ENCODE results near the gene SLC1A5. TPM values are rescaled to one million over a fixed set of nuclear protein-coding genes. Genes with fewer than 3 reads are reported as not detected.
A peak's percentile ranks its signal among the peaks of the same experiment; 100 is the strongest.

The SLC1A5 gene
- total RNA-seq, 4 donors from 2014 or later = 97.3 to 156 (median 114) TPM

GRCh38 chr19:46760363-46760762, 28.0 kb downstream of the SLC1A5 start:
- peaks cover 22 to 95% (median 27%) of the 10 kb centered on the region in 3 donors for H3K4me1 ChIP-seq
- no peaks in the 10 kb centered on the region for H3K27me3 ChIP-seq
- H3K9me3 ChIP-seq = no peaks in the 10 kb centered on the region
- peak overlapping the region; percentile 81 to 90 (median 87) for H3K27ac ChIP-seq
- intact Hi-C loops (cut with DNase I) = no loop called here
- TF ChIP-seq POLR2A (IDR thresholded peaks at IDR 0.05) (no peak), CTCF (IDR thresholded peaks at IDR 0.05) (no peak)
- 56 to 60% methylated on average over 3 to 5 of the region's 5 CpGs for WGBS, 2 donors
- no peak overlapping the region for H3K4me3 ChIP-seq
- no peak for DNase-seq
- peaks cover 0 to 16% (median 0%) of the 10 kb centered on the region in 3 donors for H3K36me3 ChIP-seq

GRCh38 chr19:46759817-46760333, 28.5 kb downstream of the SLC1A5 start:
- intact Hi-C loops (cut with DNase I) = loop anchor here (10.0 kb wide), 1 partner anchor 235 kb away; no protein-coding TSS in a partner anchor
- DNase-seq = no peak
- WGBS, 2 donors = 17 to 21% methylated on average over 6 to 7 of the region's 7 CpGs
- Histone ChIP-seq H3K4me3 (no peak overlapping the region), H3K27ac (peak overlapping the region; percentile 81 to 90 (median 87)), H3K36me3 (peaks cover 0 to 17% (median 0%) of the 10 kb centered on the region in 3 donors), H3K9me3 (no peaks in the 10 kb centered on the region), H3K4me1 (peaks cover 27 to 95% (median 29%) of the 10 kb centered on the region in 3 donors), H3K27me3 (no peaks in the 10 kb centered on the region)
- no peak for TF ChIP-seq CTCF (IDR thresholded peaks at IDR 0.05)
- no peak for TF ChIP-seq POLR2A (IDR thresholded peaks at IDR 0.05)

- H3K27me3 ChIP-seq = no peaks in the 10 kb centered on the region
- DNase-seq = no peak
- TF ChIP-seq CTCF (IDR thresholded peaks at IDR 0.05) (no peak), POLR2A (IDR thresholded peaks at IDR 0.05) (no peak)
- H3K27ac ChIP-seq = peak overlapping the region; percentile 81 to 90 (median 87)
- H3K36me3 ChIP-seq = peaks cover 0 to 17% (median 0%) of the 10 kb centered on the region in 3 donors
- H3K9me3 ChIP-seq = no peaks in the 10 kb centered on the region
- WGBS, 2 donors = 63 to 75% methylated on average over 4 to 6 of the region's 6 CpGs
- intact Hi-C loops (cut with DNase I) = loop anchor here (10.0 kb wide), 1 partner anchor 236 kb away; no protein-coding TSS in a partner anchor
- H3K4me1 ChIP-seq = peaks cover 28 to 93% (median 29%) of the 10 kb centered on the region in 3 donors
- no peak overlapping the region for H3K4me3 ChIP-seq
Measured at GRCh38 chr19:46759206-46759605, 29.2 kb downstream of the SLC1A5 start.

- Histone ChIP-seq H3K4me3 (no peak overlapping the region), H3K9me3 (no peaks in the 10 kb centered on the region), H3K27ac (no peak overlapping the region), H3K36me3 (peaks cover 0 to 32% (median 0%) of the 10 kb centered on the region in 3 donors), H3K4me1 (peaks cover 24 to 70% (median 28%) of the 10 kb centered on the region in 3 donors), H3K27me3 (no peaks in the 10 kb centered on the region)
- DNase-seq = no peak
- intact Hi-C loops (cut with DNase I) = loop anchor here (2.0 to 10.0 kb wide), 2 partner anchors 84 to 238 kb away; no protein-coding TSS in a partner anchor
- TF ChIP-seq POLR2A (IDR thresholded peaks at IDR 0.05) = no peak
- TF ChIP-seq CTCF (IDR thresholded peaks at IDR 0.05) = no peak
- WGBS, 2 donors = 92 to 94% methylated on average over 5 to 6 of the region's 30 CpGs
Measured at GRCh38 chr19:46756544-46756888, 31.9 kb downstream of the SLC1A5 start.

- DNase-seq = no peak
- intact Hi-C loops (cut with DNase I) = loop anchor here (2.0 to 10.0 kb wide), 2 partner anchors 85 to 239 kb away; no protein-coding TSS in a partner anchor
- H3K9me3 ChIP-seq = no peaks in the 10 kb centered on the region
- peaks cover 0 to 32% (median 0%) of the 10 kb centered on the region in 3 donors for H3K36me3 ChIP-seq
- 90 to 96% methylated on average over 4 to 19 of the region's 86 CpGs for WGBS, 2 donors
- H3K4me3 ChIP-seq = no peak overlapping the region
- peak overlapping the region; percentile 43 to 72 (median 62) for H3K27ac ChIP-seq
- H3K4me1 ChIP-seq = peaks cover 19 to 65% (median 28%) of the 10 kb centered on the region in 3 donors
- no peak for TF ChIP-seq POLR2A (IDR thresholded peaks at IDR 0.05)
- TF ChIP-seq CTCF (IDR thresholded peaks at IDR 0.05) = no peak
- H3K27me3 ChIP-seq = no peaks in the 10 kb centered on the region
Measured at GRCh38 chr19:46755853-46756543, 32.4 kb downstream of the SLC1A5 start.

Measured in esophagus squamous epithelium (tissue), 5 donors.